Heart right ventricle (tissue), 16 donors: ENCODE results near the gene SUOX. TPM values are rescaled to one million over a fixed set of nuclear protein-coding genes. Genes with fewer than 3 reads are reported as not detected.
"Not testable (repeated sequence)": the region's sequence is repeated elsewhere in the genome, so short reads cannot be mapped to it uniquely, and the experiment has no call there.

ENCODE experiments used
- ATAC-seq, 8 donors: fragments of 200-7000 bp; cut with Tn5 transposase; one replicate each; pipeline ENCODE4 v1.9.1; 2020; ENCODE audit warnings: mild to moderate bottlenecking in 8 of 8, moderate library complexity in 8 of 8, moderate number of reproducible peaks in 1 of 8
- DNase-seq, 2 donors: peaks; one replicate each; pipeline ENCODE4 v3.0.0-alpha.2; 2020
- H3K27ac ChIP-seq, 10 donors: fragments of 200-600 bp; sonication (generic) in 2 of 10; one replicate each; pipeline versions ENCODE4 v1.5.0 to v1.8.0; 2020 to 2022; ENCODE audit warnings: mild to moderate bottlenecking in 3 of 10
- H3K27me3 ChIP-seq, 7 donors: fragments of 200-600 bp; one replicate each; pipeline ENCODE4 v1.8.0; 2021 to 2022; ENCODE audit warnings: mild to moderate bottlenecking in 2 of 7
- H3K36me3 ChIP-seq, 9 donors: fragments of 200-600 bp; sonication (generic) in 1 of 9; one replicate each; pipeline versions ENCODE4 v1.5.0 to v1.8.0; 2020 to 2022; ENCODE audit warnings: mild to moderate bottlenecking in 2 of 9
- H3K4me1 ChIP-seq, 9 donors: fragments of 200-600 bp; sonication (generic) in 1 of 9; one replicate each; pipeline versions ENCODE4 v1.5.0 to v1.8.0; 2020 to 2022; ENCODE audit warnings: mild to moderate bottlenecking in 4 of 9
- H3K4me3 ChIP-seq, 10 donors: fragments of 200-600 bp; sonication (generic) in 2 of 10; one replicate each; pipeline versions ENCODE4 v1.5.0 to v1.8.0; 2020 to 2022; ENCODE audit warnings: mild to moderate bottlenecking in 7 of 10, moderate library complexity in 2 of 10
- H3K9me3 ChIP-seq, 11 donors: fragments of 200-600 bp in 10 of 11; sonication (generic) in 2 of 11; one replicate each; pipeline versions ENCODE4 v1.5.0 to v1.8.0; 2013 to 2022; ENCODE audit warnings: mild to moderate bottlenecking in 2 of 11, control low read depth in 1 of 11, moderate library complexity in 1 of 11
- WGBS, 2 donors: extraction: QIAGEN DNeasy Blood & Tissue Kit; methylation state at CpG; one replicate each; pipeline ENCODE4 v1.1.7; 2013; ENCODE audit warnings: inconsistent platforms in 1 of 2; 5-methylcytosine and 5-hydroxymethylcytosine counted together
- intact Hi-C, 10 donors: fragments of 100-400 bp; cut with DNase I; formaldehyde crosslinking; loops; one replicate each; pipeline versions ENCODE4 v1.11.1 to v1.14.2; 2022
- polyA plus RNA-seq, 2 donors: library from polyadenylated mRNA; stranded (reverse); fragments of 200-250 nt; gene quantifications; one replicate each; pipeline ENCODE4 v1.2.3, GENCODE V29; 2013
- total RNA-seq, 10 donors: library from RNA; stranded (reverse); fragmentation: NEBNext Ultra II Directional in 3 of 10; extraction: Animal tissue kit (Norgen Biotek cat#: 25700) in 3 of 10; gene quantifications; one replicate each; pipeline versions ENCODE4 v1.2.1 to v1.2.4, GENCODE V29; 2021 to 2023
- TF ChIP-seq, protein P1 (sequence below), 9 donors: fragments of 200-600 bp; sonication (generic) in 2 of 9; IDR thresholded peaks; one replicate each; pipeline versions ENCODE4 v1.5.0 to v1.8.0; 2021 to 2022; ENCODE audit warnings: antibody characterized with exemption in 9 of 9, mild to moderate bottlenecking in 5 of 9, moderate library complexity in 1 of 9
- donor health status: Arrhythmogenic right ventricular cardiomyopathy.
- donor health status: ischemic (EF 13 %, LVEDD 7.1; RV severe dilation, severe dysfunction).
- donor health status: healthy with polysubstance abuse.
- donor health status: DM: no; HTN: yes; CAD: no.
- donor health status: DM: no; HTN: no; CAD: no.
- donor health status: ischemic (EF 25% LVEDD 6.9; RV normal size, moderate dysfunction).
- donor health status: ischemic (EF 25% LVEDD 5.7; RV mildly dilated, moderate dysfunction).
- donor health status: healthy.
- donor health status: DM: yes; HTN: yes; CAD: no.
- donor health status: Ischemic cardiomyopathy.
- donor health status: ischemic (EF 35%, LVEDD 5.7; RV mildly dilated, moderate dysfunction).
- donor health status: nonischemic (EF 11% LVEDD 7.7; RV severe dilation, severe dysfunction).
- donor health status: DM: yes; HTN: yes; CAD: no.
- donor health status: PGD.
- donor health status: ischemic (EF 29% LVEDD 5.4; RV normal size, mild dysfunction).
- donor health status: nonischemic (EF 23%, LVEDD 6.1; RV moderate dilation, normal function).

SUOX gene
- total and polyA plus RNA-seq, 12 donors, result 23.2 to 44.8 (median 29.8) TPM

DNA sequence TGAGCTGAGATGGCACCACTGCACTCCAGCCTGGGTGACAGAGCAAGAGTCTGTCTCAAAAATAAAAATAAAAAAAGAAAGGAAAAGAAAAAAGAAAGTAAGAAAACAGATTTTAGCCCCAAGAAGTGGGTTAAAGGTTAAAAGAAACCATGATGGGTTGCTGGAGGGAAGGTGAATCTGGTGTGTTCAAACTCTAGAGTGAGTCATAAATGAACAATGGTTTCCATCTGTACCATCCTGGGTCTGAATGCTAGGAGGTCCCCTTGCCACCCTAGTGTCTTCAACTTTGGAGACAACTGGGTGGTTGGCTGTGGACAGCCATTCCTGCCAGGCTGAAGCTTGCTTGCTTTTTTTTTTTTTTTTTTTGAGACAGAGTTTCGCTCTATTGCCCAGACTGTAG is 43.1 kb downstream of the SUOX start:
- H3K27ac ChIP-seq, result no peak overlapping the region
- no peak for DNase-seq
- TF ChIP-seq, protein P1, sequence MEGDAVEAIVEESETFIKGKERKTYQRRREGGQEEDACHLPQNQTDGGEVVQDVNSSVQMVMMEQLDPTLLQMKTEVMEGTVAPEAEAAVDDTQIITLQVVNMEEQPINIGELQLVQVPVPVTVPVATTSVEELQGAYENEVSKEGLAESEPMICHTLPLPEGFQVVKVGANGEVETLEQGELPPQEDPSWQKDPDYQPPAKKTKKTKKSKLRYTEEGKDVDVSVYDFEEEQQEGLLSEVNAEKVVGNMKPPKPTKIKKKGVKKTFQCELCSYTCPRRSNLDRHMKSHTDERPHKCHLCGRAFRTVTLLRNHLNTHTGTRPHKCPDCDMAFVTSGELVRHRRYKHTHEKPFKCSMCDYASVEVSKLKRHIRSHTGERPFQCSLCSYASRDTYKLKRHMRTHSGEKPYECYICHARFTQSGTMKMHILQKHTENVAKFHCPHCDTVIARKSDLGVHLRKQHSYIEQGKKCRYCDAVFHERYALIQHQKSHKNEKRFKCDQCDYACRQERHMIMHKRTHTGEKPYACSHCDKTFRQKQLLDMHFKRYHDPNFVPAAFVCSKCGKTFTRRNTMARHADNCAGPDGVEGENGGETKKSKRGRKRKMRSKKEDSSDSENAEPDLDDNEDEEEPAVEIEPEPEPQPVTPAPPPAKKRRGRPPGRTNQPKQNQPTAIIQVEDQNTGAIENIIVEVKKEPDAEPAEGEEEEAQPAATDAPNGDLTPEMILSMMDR (IDR thresholded peaks at IDR 0.05), result no peak
- intact Hi-C loops, result loop anchor here in 5 of 10 donors (2.0 to 10.0 kb wide), 9 partner anchors 43 to 305 kb away; partner anchors contain the start of genes SUOX (in 3 of the 5), PA2G4 (in 2 of the 5), DGKA (in 1 of the 5) and GDF11 (in 1 of the 5)
- H3K36me3 ChIP-seq, result peaks cover 0 to 56% (median 25%) of the 10 kb centered on the region in 9 donors
- no peaks in the 10 kb centered on the region for H3K9me3 ChIP-seq
- no peak overlapping the region for H3K4me3 ChIP-seq
- peaks cover 0 to 23% (median 18%) of the 10 kb centered on the region in 9 donors for H3K4me1 ChIP-seq
- WGBS, 2 donors, result 100% methylated on average over 1 of the region's 1 CpG
- no peak for ATAC-seq
- H3K27me3 ChIP-seq, result no peaks in the 10 kb centered on the region

DNA sequence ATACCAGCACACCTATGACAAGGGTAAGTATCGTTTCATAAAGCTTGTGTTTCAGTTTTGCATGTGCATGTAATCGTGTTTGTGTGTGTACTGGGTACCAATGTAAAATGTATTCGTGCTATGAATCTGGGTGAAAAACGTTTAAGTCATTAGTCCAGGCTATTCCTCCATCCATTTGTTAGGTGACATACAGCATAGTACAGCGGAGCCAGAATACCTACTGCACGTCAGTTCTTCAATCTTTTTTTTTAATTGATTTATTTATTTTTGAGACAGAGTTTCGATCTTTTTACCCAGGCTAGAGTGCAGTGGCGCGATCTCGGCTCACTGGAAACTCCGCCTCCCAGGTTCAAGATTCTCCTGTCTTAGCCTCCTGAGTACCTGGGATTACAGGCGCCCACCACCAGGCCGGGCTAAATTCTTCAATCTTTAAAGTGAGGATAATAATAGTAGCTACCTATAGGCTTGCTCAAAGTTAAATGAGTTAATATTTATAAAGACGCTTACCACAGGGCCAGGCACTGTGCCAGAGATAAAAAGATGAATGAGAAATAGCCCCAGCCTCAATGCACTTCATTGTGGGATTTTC is 44.0 kb downstream of the SUOX start:
- H3K4me1 ChIP-seq, result peaks cover 0 to 23% (median 18%) of the 10 kb centered on the region in 9 donors
- H3K36me3 ChIP-seq, result peaks cover 0 to 57% (median 24%) of the 10 kb centered on the region in 9 donors
- intact Hi-C loops, result loop anchor here in 6 of 10 donors (1.0 to 10.0 kb wide), 12 partner anchors 44 to 306 kb away; partner anchors contain the start of genes SUOX (in 4 of the 6), PA2G4 (in 2 of the 6), PYM1 (in 2 of the 6) and DGKA (in 1 of the 6)
- 64 to 70% methylated on average over 14 of the region's 14 CpGs for WGBS, 2 donors
- H3K27me3 ChIP-seq, result no peaks in the 10 kb centered on the region
- ATAC-seq (peak in 1 of 8 donors; percentile 1), DNase-seq (no peak)
- H3K4me3 ChIP-seq, result peak overlapping the region in 9 of 10 donors; percentile 57 to 96 (median 80)
- no peaks in the 10 kb centered on the region for H3K9me3 ChIP-seq
- TF ChIP-seq, protein P1 (IDR thresholded peaks at IDR 0.05), result no peak
- peak overlapping the region; percentile 92 to 99 (median 97) for H3K27ac ChIP-seq

DNA sequence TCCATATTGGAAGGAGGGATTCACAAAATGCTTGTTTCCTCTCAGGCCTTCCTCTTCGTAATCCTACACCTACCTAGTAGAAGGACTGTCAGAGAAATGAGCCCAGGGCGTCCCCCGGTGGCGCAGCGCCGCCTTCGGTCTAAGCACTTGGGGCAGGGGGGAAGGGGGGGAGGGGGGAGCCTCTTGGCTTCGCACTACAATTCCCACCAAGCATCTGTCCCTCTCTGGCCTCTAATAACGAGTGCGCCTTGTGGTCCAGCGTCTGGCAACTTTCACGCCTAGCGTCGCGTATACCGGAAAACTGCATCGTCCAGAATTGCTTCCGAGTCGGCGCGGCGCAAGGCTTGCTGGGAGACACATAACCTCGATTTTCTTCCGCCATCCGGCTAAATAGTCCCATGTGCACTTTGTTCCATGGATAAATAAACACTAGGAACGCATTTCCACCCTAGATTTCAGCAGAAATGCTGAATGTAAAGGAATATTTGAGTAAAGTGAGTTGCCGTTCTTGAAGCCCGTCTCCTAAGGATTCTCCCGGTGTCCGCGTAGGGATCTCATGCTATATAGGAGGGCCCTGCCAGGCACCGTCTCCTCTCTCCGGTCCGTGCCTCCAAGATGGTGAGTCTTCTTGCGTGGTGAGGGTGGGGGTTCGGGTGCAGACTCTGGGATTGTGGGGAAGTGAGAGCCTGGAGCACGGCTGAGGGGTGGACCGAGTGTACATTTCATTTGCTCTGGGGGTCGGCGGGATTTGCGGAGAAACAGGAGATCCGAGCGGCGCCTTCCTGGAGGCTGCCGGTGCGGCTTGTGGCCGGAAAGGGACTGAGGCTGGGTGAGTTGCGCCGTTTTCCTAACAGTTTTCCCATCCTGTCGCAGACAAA is 44.7 kb downstream of the SUOX start, which contains the start of gene RPS26:
Gene RPS26 (plus strand): TSS at position 367 of the 878 bp plus-strand sequence. CDS start 249 bp downstream, at position 616.
- DNase-seq (peak; percentile 94 to 98), ATAC-seq (peak; percentile 95 to 99 (median 97))
- Histone ChIP-seq H3K27me3 (no peaks in the 10 kb centered on the region), H3K4me1 (peaks cover 0 to 23% (median 18%) of the 10 kb centered on the region in 9 donors), H3K9me3 (no peaks in the 10 kb centered on the region), H3K27ac (peak within 1 kb of the TSS; percentile 92 to 99 (median 97)), H3K36me3 (peaks cover 0 to 53% (median 24%) of the 10 kb centered on the region in 9 donors), H3K4me3 (peak within 1 kb of the TSS; percentile 57 to 96 (median 80))
- TF ChIP-seq, protein P1 (IDR thresholded peaks at IDR 0.05), result peak in 8 of 9 donors; percentile 34 to 69 (median 54)
- 0% methylated on average over 50 of the region's 50 CpGs for WGBS, 2 donors
- intact Hi-C loops, result loop anchor here in 6 of 10 donors (1.0 to 10.0 kb wide), 12 partner anchors 44 to 307 kb away; partner anchors contain the start of genes SUOX (in 4 of the 6), PA2G4 (in 2 of the 6), PYM1 (in 2 of the 6) and DGKA (in 1 of the 6)

DNA sequence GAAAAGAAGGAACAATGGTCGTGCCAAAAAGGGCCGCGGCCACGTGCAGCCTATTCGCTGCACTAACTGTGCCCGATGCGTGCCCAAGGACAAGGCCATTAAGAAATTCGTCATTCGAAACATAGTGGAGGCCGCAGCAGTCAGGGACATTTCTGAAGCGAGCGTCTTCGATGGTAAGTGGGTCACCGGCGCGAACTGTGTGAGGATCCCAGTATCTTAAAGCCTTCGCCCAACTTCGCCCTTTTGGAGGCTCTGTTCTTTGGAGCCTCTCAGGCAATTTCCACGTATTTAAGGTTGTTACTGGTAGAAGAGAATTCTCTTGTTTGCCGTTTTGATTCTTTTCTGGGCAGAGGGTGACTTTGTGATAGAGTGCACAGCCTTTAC is 45.3 kb downstream of the SUOX start:
- H3K36me3 ChIP-seq, result peaks cover 0 to 51% (median 24%) of the 10 kb centered on the region in 9 donors
- not testable (repeated sequence) for H3K9me3 ChIP-seq, H3K27me3 ChIP-seq, DNase-seq
- WGBS, 2 donors, result 0 to 5% methylated on average over 17 to 19 of the region's 20 CpGs
- intact Hi-C loops, result loop anchor here in 5 of 10 donors (5.0 to 10.0 kb wide), 8 partner anchors 45 to 308 kb away; partner anchors contain the start of genes PA2G4 (in 2 of the 5), SUOX (in 2 of the 5), DGKA (in 1 of the 5) and GDF11 (in 1 of the 5)
- peaks cover 0 to 23% (median 18%) of the 10 kb centered on the region in 9 donors for H3K4me1 ChIP-seq
- H3K27ac ChIP-seq, result peak overlapping the region; percentile 92 to 99 (median 97)
- peak overlapping the region; percentile 57 to 96 (median 80) for H3K4me3 ChIP-seq
- ATAC-seq, result peak in 2 of 8 donors; percentile 1
